GM11168 (cell line): Measurements from ENCODE around the gene CTXND2.
"Not testable (repeated sequence)": the region's sequence is repeated elsewhere in the genome, so short reads cannot be mapped to it uniquely, and the experiment has no call there.

ENCODE experiments used
- in situ Hi-C: fragments of 300-500 bp; cut with MboI; formaldehyde crosslinking; loops from one replicate; pipeline ENCODE4 v1.12.0; 2022; ENCODE audit warnings: low sequenced_read_pairs; ENCODE audit not compliant: unreplicated experiment

CTXND2 gene

DNA sequence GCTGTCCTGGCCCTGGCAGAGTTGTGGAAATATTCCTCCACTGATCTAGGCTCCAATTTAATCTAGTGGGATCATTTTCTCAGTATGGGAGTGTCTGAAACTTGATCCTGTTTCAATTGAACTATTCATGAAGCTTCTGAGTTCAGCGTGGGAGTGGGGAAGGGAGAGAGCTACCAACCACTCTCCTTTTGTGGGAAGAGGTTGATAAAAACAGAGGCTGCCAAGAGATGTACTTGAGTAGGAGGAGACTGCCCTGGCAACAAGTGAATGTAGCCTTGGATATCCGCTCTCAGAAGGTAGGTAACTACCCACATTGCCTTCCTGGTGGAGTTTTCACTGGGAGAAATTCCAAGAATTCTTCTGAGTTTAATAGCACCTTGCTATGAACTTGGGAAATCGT lies at the start of gene CTXND2:
TSS of gene CTXND2 (plus strand) at position 119 of the 400 bp plus-strand sequence. CDS start 25,179 bp downstream, outside the sequence.
- in situ Hi-C loops: no loop called here

DNA sequence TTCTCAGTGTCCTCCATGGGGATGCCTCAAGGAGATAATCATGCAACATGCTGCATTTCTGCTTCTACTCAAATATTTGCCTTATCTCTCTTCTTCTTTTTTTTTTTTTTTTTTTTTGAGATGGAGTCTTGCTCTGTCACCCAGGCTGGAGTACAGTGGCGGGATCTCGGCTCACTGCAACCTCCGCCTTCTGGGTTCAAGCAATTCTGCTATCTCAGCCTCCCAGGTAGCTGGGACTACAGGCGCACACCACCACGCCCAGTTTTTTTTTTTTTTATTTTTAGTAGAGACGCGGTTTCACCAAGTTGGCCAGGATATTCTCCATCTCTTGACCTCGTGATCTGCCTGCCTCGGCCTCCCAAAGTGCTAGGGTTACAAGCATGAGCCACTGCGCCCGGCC lies 46.1 kb upstream of the CTXND2 start:
- in situ Hi-C loops: not testable (repeated sequence)

DNA sequence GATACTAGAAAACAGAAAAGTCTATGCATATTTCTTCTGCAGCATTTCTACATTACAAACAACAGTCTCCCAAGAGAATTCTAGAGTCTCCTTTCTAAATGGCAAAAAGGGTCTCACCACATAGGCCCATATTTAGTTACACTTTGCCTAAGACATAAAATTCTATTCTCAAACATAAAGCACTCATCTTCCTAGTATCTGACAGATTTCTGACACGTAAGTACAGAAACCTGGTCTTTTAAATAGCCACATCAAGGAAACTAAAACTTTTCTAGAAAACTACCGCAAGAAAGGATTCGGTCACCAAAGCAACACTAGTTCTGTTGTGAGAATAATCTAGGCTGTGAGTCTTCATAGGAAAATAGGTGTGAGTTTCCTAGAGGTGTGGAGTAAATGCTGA lies 45.3 kb upstream of the CTXND2 start:
- in situ Hi-C loops: no loop called here

DNA sequence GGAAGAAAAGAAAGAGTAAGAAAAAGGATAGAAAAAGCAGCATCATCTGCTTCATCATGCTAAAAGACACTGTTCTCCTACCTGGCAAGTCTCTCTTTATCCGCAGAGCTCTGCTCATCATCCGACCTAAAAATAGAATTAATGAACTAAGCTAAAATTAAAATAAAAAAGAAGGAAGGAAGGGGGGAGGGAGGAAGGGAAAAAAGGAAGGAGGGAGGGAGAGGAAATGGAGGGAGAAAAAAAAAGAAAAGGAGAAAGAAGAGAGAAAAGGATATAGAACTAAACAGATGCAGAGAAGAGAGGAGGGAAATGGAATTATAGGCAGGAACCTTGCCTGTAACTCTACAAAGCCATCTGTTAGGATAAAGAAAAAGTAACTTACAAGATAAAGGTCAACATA lies 44.6 kb upstream of the CTXND2 start:
- in situ Hi-C loops: no loop called here

DNA sequence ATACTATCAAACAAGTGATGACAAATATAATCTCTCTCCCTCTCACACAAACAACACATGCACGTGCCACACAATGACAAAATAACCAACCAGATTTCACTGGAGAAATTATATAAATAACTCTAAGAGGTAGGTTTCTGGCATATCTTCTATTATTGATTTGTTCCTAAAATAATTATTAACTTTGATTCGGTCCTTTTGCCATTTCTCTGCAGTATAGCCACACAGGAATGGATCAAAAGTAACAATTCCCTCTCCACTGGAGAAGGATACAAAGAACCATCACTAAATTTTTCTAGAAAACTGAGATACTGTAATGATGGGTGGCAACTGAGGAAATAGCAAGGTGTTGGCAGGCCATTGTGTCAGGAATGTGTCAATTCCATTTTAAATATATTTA lies 44.0 kb upstream of the CTXND2 start:
- in situ Hi-C loops: no loop called here

DNA sequence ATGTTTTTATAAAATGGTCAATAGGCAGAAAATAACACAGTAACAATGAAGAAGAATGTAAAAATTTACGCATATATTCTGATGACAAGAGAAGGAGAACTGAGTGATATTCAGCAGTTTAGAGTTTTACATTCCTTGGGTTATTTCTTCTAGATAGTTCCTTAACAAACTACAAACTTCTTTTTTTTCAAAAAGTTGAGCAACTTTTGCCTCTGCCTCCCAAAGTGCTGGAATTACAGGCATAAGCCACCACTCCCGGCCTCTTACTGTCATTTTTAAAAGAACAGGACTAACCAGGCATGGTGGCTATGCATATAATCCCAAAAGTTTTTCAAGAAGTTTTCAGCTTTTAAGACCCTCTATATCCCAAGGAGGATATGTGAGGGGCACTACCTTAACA lies 43.5 kb upstream of the CTXND2 start:
- in situ Hi-C loops: no loop called here

DNA sequence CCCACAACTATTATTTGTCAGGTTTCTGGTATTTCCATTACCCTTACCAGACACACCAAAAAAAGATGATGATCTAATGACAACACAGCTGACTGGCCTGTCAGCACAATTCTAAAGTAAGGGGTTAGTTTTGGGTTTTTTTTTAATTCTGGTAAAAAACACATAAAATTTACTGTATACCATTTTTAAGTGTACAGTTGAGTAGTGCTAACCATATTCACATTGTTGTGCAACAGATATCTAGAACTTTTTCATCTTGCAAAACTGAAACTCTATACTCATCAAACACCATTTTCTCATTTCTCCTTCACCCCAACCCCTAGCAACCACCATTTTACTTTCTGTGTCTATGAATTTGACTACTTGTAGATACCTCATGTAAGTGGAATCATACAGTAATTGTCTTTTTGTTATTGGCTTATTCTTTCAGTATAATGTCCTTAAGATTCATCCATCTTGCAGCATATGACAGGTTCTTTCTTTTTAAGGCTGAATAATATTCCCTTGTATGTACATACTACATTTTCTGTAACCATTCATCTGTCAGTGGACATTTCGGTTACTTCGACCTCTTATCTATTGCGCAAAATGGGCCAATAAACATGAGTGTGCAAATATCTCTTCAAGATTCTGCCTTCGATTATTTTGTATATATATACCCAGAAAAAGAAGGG lies 40.3 kb upstream of the CTXND2 start:
- in situ Hi-C loops: no loop called here

DNA sequence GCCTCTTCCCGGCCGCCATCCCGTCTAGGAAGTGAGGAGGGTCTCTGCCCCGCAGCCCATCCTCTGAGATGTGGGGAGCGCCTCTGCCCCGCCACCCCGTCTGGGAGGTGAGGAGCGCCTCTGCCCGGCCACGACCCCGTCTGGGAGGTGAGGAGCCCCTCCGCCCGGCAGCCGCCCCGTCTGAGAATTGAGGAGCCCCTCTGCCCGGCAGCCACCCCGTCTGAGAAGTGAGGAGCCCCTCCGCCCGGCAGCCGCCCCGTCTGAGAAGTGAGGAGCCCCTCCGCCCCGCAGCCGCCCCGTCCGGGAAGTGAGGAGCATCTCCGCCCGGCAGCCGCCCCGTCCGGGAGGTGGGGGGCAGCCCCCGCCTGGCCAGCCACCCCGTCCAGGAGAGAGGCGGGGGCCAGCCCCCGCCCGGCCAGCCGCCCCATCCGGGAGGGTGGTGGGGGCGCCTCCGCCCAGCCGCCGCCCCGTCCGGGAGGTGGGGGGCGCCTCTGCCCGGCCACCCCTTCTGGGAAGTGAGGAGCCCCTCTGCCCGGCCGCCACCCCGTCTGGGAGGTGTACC lies 36.1 kb upstream of the CTXND2 start:
- in situ Hi-C loops: not testable (repeated sequence)

DNA sequence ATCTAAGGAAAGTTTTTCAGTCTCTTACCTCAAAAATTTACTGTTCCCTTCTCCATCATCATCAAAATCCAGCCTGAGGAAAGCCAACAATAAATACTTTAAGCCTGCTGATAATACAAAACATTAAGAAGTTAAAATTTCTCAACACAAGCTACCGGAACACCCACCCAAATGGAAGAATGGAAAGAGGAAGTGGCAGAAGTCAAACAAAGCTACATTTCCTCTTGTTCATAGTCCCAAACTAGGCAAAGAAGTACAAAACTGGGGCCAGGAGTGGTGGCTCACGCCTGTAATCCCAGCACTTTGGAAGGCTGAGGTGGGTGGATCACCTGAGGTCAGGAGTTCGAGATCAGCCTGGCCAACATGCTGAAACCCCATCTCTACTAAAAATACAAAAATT lies 34.2 kb upstream of the CTXND2 start:
- in situ Hi-C loops: not testable (repeated sequence)

DNA sequence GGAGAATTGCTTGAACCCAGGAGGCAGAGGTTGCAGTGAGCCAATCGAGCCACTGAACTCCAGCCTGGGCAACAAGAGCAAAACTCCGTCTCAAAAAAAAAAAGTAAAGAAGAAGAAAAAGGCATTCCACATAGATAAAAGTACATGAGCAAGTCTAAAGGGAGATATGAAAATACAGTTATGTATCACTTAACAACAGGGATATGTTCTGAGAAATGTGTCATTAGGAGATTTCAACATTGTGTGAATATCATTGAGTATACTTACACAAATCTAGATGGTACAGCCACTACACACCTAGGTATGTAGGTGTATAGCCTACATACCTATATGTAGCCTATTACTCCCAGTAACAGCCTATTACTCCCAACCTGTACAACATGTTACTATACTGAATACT lies 23.2 kb upstream of the CTXND2 start:
- in situ Hi-C loops: no loop called here

DNA sequence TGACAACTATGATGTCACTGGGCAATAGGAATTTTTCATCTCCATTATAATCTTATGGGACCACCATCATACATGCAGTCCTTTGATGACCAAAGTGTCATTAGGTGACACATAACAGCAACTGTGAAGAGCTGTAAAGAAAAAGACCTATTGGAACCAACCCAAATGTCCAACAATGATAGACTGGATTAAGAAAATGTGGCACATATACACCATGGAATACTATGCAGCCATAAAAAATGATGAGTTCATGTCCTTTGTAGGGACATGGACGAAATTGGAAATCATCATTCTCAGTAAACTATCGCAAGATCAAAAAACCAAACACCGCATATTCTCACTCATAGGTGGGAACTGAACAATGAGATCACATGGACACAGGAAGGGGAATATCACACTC lies 22.7 kb upstream of the CTXND2 start:
- in situ Hi-C loops: not testable (repeated sequence)

DNA sequence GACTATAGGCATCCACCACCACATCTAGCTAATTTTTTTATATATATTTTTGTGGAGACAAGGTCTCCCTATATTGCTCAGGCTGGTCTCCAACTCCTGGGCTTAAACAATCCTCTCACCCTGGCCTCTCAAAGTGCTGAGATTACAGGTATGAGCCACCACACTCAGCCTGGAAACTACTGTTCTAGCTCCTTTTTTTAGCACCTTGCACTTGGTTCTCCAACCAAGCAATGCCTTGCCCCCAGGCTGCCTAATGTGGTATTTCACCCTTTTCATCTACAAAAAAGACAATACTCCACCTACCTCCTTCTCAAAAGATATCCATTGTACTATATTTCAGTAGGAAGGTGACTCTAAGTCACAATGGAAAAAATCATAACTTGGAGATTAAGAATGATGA lies 17.3 kb upstream of the CTXND2 start:
- in situ Hi-C loops: no loop called here

DNA sequence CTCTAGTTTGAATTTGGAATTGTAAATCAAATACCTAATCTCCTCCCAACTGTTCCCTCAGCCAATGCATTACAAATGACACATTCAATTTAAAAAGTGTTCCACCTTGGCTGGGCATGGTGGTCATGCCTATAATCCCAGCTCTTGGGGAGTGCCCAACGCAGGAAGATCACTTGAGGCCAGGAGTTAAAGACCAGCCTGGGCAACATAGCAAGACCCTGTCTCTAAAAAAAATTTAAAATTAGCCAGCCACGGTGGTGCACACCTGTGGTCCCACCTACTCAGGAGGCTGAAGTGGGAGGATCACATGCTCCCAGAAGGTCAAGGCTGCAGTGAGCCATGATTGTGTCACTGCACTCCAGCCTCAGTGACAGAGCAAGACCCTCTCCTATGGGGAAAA lies 14.4 kb upstream of the CTXND2 start:
- in situ Hi-C loops: no loop called here

DNA sequence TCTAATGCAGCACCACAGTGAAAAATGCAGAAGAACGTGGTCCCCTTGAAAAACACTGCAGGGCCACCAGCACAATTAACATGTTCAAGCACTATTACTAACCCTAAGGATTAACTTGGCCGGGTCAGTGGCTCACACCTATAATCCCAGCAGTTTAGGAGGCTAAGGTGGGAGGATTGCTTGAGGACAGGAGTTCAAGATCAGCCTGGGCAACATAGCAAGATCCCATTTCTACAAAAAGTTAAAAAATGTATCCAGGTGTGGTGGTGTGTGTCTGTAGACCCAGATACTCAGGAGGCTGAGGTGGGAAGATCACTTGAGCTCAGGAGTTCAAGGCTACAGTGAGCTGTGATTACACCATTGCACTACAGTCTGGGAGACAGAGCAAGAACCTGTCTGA lies 13.4 kb upstream of the CTXND2 start:
- in situ Hi-C loops: no loop called here

DNA sequence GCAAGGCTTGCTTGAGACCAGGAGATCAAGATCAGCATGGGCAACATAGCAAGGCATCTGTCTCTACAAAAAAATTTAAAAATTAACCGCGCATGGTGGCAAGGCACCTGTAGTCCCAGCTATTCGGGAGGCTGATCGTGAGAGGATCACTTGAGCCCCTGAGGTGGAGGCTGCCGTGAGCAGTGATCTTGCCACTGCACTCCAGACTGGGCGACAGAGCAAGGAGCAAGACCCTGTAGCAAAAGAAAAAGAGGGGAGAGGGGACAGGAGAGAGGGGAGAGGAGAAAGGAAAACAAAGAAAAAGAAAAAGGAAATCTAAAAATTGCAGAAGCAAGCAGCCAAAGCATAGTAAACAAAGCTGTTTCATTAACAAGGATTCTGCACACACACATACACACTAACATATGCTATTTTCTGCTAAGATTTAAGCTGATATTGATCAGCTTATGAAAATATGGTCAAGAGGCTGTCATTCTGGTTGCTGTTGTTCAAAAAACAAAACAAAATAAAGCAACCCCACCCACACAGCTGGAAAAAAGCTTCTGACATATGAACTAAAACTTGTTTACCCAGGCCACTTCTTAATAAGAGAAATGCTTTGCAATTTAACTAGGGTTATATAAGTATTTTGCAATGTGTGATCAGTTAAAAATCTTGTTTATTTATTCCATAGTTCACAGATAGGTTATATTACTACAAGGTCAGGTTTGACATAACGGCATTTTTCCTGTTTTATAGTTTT lies 12.3 kb upstream of the CTXND2 start:
- in situ Hi-C loops: no loop called here

DNA sequence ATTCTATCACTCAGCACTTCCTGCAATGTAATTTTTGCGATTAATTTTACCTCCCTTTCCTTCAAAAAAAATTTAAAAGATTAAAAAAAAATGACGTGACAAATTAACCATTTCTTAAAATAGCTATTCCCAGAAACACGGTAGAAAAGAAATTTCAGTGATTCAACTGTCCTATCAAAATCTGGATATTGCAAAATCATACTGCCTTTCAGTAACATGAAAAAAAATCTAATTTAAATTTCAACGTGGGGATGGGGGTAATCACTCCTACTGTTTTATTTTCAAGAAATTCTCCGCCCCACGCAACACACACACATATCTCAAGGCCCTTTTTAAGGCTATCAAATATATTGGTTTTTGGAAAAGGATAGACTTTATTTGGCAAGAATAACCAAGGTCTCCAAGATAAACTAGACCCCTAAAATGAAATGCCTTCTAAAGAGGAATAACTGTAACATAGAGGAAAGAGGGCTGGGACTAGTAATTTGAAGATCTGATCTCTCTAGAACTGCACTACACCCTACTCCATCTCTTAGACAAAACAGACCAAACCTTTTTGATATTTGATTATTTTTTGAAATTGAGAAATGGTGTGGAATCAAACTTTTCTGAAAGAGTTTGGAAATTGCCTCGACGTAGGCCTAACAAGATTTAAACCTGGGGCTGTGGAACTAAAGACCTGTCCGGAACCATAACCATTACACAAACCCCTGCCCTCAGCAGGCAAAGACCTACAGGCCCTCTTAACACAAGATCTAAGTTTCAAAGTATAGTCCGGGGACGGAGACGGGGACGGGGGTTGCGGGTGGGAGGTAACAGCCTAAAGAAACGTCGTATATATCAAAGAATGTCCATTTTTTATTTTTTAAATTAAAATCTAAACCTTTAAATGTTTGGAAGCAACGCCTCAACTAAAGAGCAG lies 11.5 kb upstream of the CTXND2 start:
- in situ Hi-C loops: no loop called here

DNA sequence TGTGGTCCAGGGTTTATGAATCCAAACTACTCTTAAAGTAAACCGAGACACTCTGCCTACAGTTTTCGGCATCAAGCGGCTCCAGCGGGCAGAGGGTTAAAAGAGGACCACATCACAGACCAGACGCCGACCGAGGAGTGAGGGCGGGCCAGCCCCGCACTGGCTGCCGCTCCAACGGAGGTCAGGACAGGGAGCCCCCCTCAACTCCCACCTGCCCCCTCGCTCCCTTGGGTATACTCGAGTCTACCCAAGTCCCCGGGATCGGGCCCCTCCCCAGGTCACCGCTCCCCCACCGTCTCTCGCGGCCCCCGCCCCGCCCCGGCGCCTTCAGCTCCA lies 10.8 kb upstream of the CTXND2 start:
- in situ Hi-C loops: no loop called here

DNA sequence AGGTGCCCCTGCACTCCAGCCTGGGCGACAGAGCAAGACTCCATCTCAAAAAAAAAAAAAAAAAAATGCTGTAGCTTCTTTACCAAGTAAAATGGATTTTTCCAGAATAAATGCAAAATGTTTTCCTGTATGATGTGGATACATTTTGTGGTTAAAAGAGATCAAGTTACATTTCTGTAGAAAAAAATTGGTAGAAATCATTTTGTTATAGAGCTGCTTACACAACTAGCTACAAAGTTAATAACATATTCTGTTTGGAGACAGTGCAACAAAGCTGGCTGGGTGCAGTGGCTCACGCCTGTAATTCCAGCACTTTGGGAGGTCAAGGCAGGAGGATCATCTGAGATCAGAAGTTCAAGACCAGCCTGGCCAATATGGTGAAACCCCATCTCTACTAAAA lies 8.0 kb upstream of the CTXND2 start:
- in situ Hi-C loops: not testable (repeated sequence)

DNA sequence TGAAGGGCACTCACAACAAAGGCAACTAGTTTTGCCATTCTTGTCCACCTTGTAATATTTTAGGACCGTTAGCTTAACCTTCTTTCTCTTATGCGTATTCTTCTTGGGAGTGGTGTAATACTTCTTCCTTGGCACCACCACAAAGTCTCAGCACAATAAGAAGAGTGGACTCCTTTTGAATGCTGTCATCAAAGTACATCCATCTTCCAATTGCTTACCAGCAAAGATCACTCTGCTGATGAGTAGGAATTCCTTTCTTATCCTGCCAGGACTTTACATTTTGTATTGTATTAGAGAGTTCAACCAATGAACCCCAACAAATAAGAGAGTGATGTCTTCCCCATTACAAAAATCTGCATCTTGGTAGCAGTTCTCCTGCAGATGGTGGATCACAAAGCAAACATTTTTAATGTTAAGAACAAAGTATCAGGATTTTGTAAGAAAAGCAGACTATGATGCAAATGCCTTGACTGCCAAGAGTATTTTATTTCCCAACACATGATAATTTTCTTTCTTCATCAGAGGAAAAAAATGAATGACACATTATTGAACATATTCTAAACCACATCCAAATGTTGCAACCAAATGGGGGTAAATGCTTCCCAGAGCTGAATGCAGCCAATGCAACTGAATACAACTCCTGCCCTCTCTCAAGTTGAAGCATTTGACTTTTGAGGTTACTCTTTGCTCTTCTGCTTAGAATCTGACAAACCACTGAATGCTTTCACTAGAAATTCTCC lies 5.4 kb upstream of the CTXND2 start:
- in situ Hi-C loops: no loop called here

DNA sequence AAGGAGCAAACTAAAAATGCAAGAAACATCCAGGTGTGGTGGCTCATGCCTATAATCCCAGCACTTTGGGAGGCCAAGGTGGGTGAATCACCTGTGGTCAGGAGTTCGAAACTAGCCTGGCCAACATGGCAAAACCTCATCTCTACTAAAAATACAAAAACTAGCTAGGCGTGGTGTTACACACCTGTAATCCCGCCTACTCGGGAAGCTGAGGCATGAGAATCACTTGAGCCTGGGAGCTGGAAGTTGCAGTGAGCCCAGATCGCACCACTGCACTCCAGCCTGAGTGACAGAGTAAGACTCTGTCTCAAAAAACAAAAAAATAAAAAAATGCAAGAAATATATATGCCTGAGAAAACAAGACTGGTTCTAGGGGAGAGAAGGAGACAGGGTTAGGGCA lies 3.8 kb upstream of the CTXND2 start:
- in situ Hi-C loops: not testable (repeated sequence)
